ENCODE measurements around the gene RABGAP1L.
"Not testable (repeated sequence)": the region's sequence is repeated elsewhere in the genome, so short reads cannot be mapped to it uniquely, and the experiment has no call there.

Gene RABGAP1L

GRCh38 chr1:174692313-174692712 lies 533.0 kb downstream of the RABGAP1L start:
- TF ChIP-seq CTCF (conservative IDR thresholded peaks at IDR 0.05) (no peak), ZFX (IDR thresholded peaks at IDR 0.05) (no peak)
- H3K27ac ChIP-seq: no peak overlapping the region

DNA sequence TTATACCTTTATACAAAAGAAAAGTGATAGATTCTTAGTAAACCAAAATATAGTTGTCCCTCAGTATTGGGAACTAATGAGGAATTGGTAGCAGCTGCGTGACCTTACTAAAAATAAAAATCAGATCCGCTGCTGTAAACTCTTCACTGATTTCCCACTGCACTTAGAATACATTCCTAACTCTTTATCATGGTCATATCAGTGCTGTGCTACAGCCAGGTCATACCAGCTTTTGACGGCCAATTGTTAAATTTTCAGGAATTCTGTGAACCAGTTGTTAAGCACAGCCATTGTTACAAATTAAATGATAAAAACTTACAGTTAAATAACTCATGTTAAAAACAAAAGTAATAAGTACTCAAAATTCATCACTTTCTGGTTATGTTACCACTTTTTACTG lies 533.8 kb downstream of the RABGAP1L start:
- H3K27ac ChIP-seq: no peak overlapping the region
- no peak for TF ChIP-seq CTCF (conservative IDR thresholded peaks at IDR 0.05)
- no peak for TF ChIP-seq ZFX (IDR thresholded peaks at IDR 0.05)

DNA sequence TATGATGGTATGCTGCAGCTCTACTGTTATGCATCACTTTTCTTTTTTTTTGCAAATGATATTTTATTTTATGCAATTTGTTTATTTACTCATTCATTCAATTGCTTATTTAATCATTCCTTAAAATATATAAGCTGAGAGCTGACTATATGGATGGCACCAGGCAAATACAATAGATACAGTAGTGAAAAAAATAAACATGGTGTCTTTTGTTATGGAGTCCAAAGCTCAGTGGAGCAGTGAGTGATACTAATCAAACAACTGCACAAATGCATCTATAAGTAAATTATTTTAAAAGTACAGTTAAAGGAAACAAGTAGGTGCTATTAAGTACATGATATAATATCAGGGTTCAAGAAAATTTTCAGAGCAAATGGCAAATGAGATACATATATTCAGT lies 534.2 kb downstream of the RABGAP1L start:
- not testable (repeated sequence) for H3K27ac ChIP-seq

DNA sequence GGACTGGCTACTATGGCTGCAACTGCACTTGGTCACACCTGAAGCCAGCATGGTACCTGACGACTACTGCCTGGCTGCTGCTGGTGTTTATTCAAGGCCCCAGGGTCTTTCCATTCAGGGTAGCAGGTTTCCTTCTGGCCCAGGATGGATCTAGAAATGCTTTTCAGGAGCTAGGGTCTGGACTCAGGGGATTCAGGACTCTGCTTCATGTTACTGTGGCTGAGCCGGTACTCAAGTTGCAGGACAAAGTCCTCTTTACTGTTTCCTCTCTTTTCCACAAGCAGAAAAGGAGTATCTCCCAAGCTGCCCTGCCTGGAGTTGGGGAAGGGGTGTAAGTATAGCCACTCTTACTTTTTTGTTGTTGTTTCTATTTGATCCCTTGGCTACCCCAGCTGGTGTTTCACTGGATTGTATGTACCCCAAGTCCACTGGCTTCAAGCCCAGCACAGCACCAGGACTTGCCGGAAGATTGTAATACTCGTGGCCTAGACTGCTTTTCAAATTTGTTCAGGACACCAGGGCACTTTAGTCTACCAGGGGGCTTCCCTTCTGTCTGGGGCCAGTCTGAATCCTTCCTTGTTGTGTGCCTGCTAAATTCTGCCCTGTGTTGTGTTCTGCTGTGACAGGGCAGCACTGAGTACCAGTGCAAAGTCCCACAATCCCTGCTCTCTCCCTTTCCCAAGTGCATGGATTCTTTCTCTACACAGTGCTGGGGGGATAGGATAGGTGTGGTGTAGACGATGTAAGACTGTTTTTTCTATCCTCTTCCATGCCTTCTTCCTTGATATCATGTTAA lies 536.9 kb downstream of the RABGAP1L start:
- no peak overlapping the region for H3K27ac ChIP-seq
- TF ChIP-seq ZFX (IDR thresholded peaks at IDR 0.05) (no peak), CTCF (conservative IDR thresholded peaks at IDR 0.05) (no peak)

- TF ChIP-seq CTCF (conservative IDR thresholded peaks at IDR 0.05) (no peak), ZFX (IDR thresholded peaks at IDR 0.05) (no peak)
- H3K27ac ChIP-seq: no peak overlapping the region
These were observed 541.0 kb downstream of the RABGAP1L start for GRCh38 chr1:174700314-174700713.

GRCh38 chr1:174700775-174701174 lies 541.5 kb downstream of the RABGAP1L start:
- TF ChIP-seq CTCF (conservative IDR thresholded peaks at IDR 0.05) (no peak), ZFX (IDR thresholded peaks at IDR 0.05) (no peak)

GRCh38 chr1:174701565-174701964 lies 542.2 kb downstream of the RABGAP1L start:
- no peak for TF ChIP-seq CTCF (conservative IDR thresholded peaks at IDR 0.05)
- TF ChIP-seq ZFX (IDR thresholded peaks at IDR 0.05): no peak

More at GRCh38 chr1:174700775-174701174, 541.5 kb downstream of the RABGAP1L start:
- H3K27ac ChIP-seq: no peak overlapping the region

DNA sequence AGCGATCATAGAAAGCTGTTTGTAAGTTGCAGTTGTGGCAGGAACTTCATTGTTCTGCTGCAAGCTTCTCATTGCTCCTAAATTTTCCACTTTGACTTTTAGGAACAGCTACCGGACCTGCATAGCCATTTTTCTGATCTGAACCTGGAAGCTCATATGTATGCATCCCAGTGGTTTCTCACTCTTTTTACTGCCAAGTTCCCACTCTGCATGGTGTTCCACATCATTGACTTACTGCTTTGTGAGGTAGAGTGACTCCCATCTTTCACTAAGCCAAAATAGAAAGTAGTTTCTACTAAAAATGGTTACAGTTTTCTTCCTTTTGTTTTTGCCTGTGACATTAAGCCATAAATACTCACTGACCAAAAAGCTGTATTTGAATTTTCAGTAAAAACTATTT lies 542.7 kb downstream of the RABGAP1L start:
- TF ChIP-seq CTCF (conservative IDR thresholded peaks at IDR 0.05) (no peak), ZFX (IDR thresholded peaks at IDR 0.05) (no peak)
- H3K27ac ChIP-seq: no peak overlapping the region

More at GRCh38 chr1:174701565-174701964, 542.2 kb downstream of the RABGAP1L start:
- H3K27ac ChIP-seq: no peak overlapping the region

Data from C4-2B (cell line).